ENCODE measurements around the gene CCDC195.

DNA sequence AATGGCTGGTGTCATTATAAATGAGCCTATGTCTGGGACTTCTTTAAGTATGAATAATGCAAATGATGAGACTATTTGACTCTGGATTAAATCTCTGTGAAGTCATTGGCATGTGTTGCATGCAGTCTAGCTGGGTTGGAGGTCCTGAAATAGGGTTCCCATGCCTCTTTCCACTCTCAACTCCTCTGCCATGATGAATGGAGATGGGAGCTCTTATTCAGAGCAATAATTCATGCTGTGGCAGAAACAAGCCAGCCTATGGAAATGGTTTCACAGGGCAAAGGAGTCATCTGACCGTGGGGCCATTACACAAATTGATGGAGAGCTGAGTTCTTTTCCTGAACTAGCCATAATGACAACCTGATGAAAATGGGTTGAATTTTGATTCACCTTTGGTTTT is 15.5 kb upstream of the CCDC195 start:
- TF ChIP-seq, protein P1, sequence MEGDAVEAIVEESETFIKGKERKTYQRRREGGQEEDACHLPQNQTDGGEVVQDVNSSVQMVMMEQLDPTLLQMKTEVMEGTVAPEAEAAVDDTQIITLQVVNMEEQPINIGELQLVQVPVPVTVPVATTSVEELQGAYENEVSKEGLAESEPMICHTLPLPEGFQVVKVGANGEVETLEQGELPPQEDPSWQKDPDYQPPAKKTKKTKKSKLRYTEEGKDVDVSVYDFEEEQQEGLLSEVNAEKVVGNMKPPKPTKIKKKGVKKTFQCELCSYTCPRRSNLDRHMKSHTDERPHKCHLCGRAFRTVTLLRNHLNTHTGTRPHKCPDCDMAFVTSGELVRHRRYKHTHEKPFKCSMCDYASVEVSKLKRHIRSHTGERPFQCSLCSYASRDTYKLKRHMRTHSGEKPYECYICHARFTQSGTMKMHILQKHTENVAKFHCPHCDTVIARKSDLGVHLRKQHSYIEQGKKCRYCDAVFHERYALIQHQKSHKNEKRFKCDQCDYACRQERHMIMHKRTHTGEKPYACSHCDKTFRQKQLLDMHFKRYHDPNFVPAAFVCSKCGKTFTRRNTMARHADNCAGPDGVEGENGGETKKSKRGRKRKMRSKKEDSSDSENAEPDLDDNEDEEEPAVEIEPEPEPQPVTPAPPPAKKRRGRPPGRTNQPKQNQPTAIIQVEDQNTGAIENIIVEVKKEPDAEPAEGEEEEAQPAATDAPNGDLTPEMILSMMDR (IDR thresholded peaks at IDR 0.05; ENCODE audit: low read depth, low read length), result no peak
- TF ChIP-seq, protein P2, sequence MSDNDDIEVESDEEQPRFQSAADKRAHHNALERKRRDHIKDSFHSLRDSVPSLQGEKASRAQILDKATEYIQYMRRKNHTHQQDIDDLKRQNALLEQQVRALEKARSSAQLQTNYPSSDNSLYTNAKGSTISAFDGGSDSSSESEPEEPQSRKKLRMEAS (IDR thresholded peaks at IDR 0.05; ENCODE audit: low read depth, low read length), result no peak
- no peak for TF ChIP-seq POLR2A (IDR thresholded peaks at IDR 0.05; ENCODE audit: extremely low read depth, insufficient read length)

All from NB4 (cell line).